ENCODE measurements around the gene UTP15. TPM values are rescaled to one million over a fixed set of nuclear protein-coding genes. Genes with fewer than 3 reads are reported as not detected.

UTP15 gene
- total RNA-seq, 1 donor from 2014 or later = 13.7 TPM

GRCh38 chr5:73626814-73627313 is 61.3 kb downstream of the UTP15 start:
- H3K4me3 ChIP-seq (ENCODE audit: low read depth, low read length) = peak overlapping the region; percentile 96
- no peak for DNase-seq (ENCODE audit: low read depth)
- TF ChIP-seq, protein P1, sequence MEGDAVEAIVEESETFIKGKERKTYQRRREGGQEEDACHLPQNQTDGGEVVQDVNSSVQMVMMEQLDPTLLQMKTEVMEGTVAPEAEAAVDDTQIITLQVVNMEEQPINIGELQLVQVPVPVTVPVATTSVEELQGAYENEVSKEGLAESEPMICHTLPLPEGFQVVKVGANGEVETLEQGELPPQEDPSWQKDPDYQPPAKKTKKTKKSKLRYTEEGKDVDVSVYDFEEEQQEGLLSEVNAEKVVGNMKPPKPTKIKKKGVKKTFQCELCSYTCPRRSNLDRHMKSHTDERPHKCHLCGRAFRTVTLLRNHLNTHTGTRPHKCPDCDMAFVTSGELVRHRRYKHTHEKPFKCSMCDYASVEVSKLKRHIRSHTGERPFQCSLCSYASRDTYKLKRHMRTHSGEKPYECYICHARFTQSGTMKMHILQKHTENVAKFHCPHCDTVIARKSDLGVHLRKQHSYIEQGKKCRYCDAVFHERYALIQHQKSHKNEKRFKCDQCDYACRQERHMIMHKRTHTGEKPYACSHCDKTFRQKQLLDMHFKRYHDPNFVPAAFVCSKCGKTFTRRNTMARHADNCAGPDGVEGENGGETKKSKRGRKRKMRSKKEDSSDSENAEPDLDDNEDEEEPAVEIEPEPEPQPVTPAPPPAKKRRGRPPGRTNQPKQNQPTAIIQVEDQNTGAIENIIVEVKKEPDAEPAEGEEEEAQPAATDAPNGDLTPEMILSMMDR (conservative IDR thresholded peaks at IDR 0.05; ENCODE audit: low read depth, low read length) = no peak

GRCh38 chr5:73629456-73629855 is 63.9 kb downstream of the UTP15 start:
- H3K4me3 ChIP-seq (ENCODE audit: low read depth, low read length) = no peak overlapping the region
- TF ChIP-seq, protein P1 (conservative IDR thresholded peaks at IDR 0.05; ENCODE audit: low read depth, low read length) = no peak

DNA sequence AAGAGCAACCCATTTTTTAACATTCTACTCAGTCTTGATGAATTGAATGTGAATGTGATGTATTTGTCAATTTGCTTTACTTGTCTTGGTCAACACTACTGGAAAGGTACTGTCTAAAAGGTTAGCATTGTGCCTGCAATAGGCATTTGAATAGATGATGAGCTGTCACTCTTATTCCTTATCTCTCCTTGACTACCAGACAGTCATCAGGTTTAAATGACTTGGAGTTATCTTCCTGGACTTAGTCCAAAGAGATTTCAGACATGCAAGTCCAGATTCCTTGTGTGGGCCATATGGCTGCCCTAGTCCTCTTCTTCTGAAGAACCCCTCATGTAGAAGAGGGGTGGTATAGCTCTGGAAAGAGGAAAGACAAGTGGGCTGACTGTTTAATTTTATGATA is 65.2 kb downstream of the UTP15 start:
- H3K4me3 ChIP-seq (ENCODE audit: low read depth, low read length) = no peak overlapping the region
- TF ChIP-seq, protein P1 (conservative IDR thresholded peaks at IDR 0.05; ENCODE audit: low read depth, low read length) = no peak
- no peak for DNase-seq (ENCODE audit: low read depth)

More at GRCh38 chr5:73629456-73629855, 63.9 kb downstream of the UTP15 start:
- DNase-seq (ENCODE audit: low read depth) = no peak

GRCh38 chr5:73631500-73631899 is 66.0 kb downstream of the UTP15 start:
- DNase-seq (ENCODE audit: low read depth) = no peak
- TF ChIP-seq, protein P1 (conservative IDR thresholded peaks at IDR 0.05; ENCODE audit: low read depth, low read length) = no peak
- H3K4me3 ChIP-seq (ENCODE audit: low read depth, low read length) = no peak overlapping the region

Other genes starting within 250 kb of the UTP15 start
- gene FOXD1, start 117.0 kb upstream of the UTP15 start, total RNA-seq = 26.8 and 30.0 TPM in 2 replicates
- 731 and 741 TPM in 2 replicates for gene BTF3, start 67.3 kb upstream of the UTP15 start, total RNA-seq
- 5.8 and 10.8 TPM in 2 replicates for gene ANKRA2, start 104 bp upstream of the UTP15 start, total RNA-seq
- gene ARHGEF28, start 60.5 kb downstream of the UTP15 start, total RNA-seq = 58.2 and 72.1 TPM in 2 replicates